PC-3 (cell line): ENCODE results near the gene DGLUCY. TPM values are rescaled to one million over a fixed set of nuclear protein-coding genes. Genes with fewer than 3 reads are reported as not detected.

Source experiments
- ATAC-seq: fragments of 200-7000 bp; cut with Tn5 transposase; 2 replicates; pipeline ENCODE4 v1.9.1; 2020; ENCODE audit warnings: mild to moderate bottlenecking, moderate library complexity
- BruUV-seq: library from RNA; stranded (reverse); fragments of 400-500 nt; replicated peaks from 2 replicates; lab custom pipeline; 2021; lab: Mats Ljungman, UMichigan
- CTCF ChIA-PET: fragments of 300-600 bp; sonication (Branson Sonifier 250); formaldehyde crosslinking; loops from one replicate; lab custom pipeline; 2022; ENCODE audit warnings: antibody characterized with exemption; lab: Charles Lee
- POLR2A ChIA-PET: fragments of 300-600 bp; sonication (Branson Sonifier 250); formaldehyde crosslinking; loops from one replicate; lab custom pipeline; 2022; ENCODE audit warnings: antibody characterized with exemption; ENCODE audit not compliant: unreplicated experiment; lab: Charles Lee
- DNase-seq: peaks from one replicate; pipeline ENCODE4 v3.0.0-alpha.2; 2015
- H2AFZ ChIP-seq: fragments of 300-600 bp; sonication (generic); 2 replicates; pipeline ENCODE4 v1.6.0; 2016; ENCODE audit warnings: antibody characterized with exemption, low read length
- H3F3A ChIP-seq: fragments of 300-600 bp; sonication (generic); one replicate; pipeline ENCODE4 v1.6.0; 2017; ENCODE audit warnings: antibody characterized with exemption, low read length, control low read depth, mild to moderate bottlenecking; ENCODE audit not compliant: unreplicated experiment
- H3K27ac ChIP-seq: fragments of 300-600 bp; sonication (generic); 2 replicates; pipeline ENCODE4 v1.5.1; 2016; ENCODE audit warnings: mild to moderate bottlenecking, low read length
- H3K27me3 ChIP-seq: fragments of 300-600 bp; sonication (generic); 2 replicates; pipeline ENCODE4 v1.6.1; 2016; ENCODE audit warnings: low read length, mixed read lengths
- H3K36me3 ChIP-seq: fragments of 300-600 bp; sonication (generic); 2 replicates; pipeline ENCODE4 v1.6.1; 2016; ENCODE audit warnings: low read depth, mixed run types, low read length, mixed read lengths
- H3K4me1 ChIP-seq: fragments of 300-600 bp; sonication (generic); 2 replicates; pipeline ENCODE4 v1.5.1; 2016; ENCODE audit warnings: low read length; ENCODE audit not compliant: insufficient read depth
- H3K4me2 ChIP-seq: fragments of 300-600 bp; sonication (generic); 2 replicates; pipeline ENCODE4 v1.6.0; 2016; ENCODE audit warnings: low read length
- H3K4me3 ChIP-seq: fragments of 300-600 bp; sonication (generic); 2 replicates; pipeline ENCODE4 v1.5.1; 2016; ENCODE audit warnings: mild to moderate bottlenecking, low read length, mixed read lengths
- H3K79me2 ChIP-seq: fragments of 300-600 bp; sonication (generic); 2 replicates; pipeline ENCODE4 v1.6.1; 2017; ENCODE audit warnings: low read length, mixed read lengths
- H3K9ac ChIP-seq: fragments of 300-600 bp; sonication (generic); 2 replicates; pipeline ENCODE4 v1.6.0; 2016; ENCODE audit warnings: mild to moderate bottlenecking, low read length
- H3K9me2 ChIP-seq: fragments of 300-600 bp; sonication (generic); replicated peaks from 2 replicates; pipeline ENCODE4 v1.6.1; 2016; ENCODE audit warnings: mixed run types, low read length, mixed read lengths
- H3K9me3 ChIP-seq: fragments of 300-600 bp; sonication (generic); 2 replicates; pipeline ENCODE4 v1.6.1; 2016; ENCODE audit warnings: low read length, mixed read lengths
- H4K20me1 ChIP-seq: fragments of 300-600 bp; sonication (generic); 2 replicates; pipeline ENCODE4 v1.6.1; 2016; ENCODE audit warnings: low read length, mixed read lengths
- CTCF ChIP-seq: fragments of 300-600 bp; sonication (generic); conservative IDR thresholded peaks from 2 replicates; pipeline ENCODE4 v1.5.1; 2017; ENCODE audit warnings: antibody characterized with exemption, low read depth, mild to moderate bottlenecking, low read length
- EZH2 ChIP-seq: fragments of 300-600 bp; sonication (generic); IDR thresholded peaks from one replicate; pipeline ENCODE4 v1.6.1; 2017; ENCODE audit warnings: antibody characterized with exemption, mild to moderate bottlenecking, low read length; ENCODE audit not compliant: unreplicated experiment
- EZH2phosphoT487 ChIP-seq: fragments of 300-600 bp; sonication (generic); IDR thresholded peaks from 2 replicates; pipeline ENCODE4 v1.6.1; 2018; ENCODE audit warnings: mild to moderate bottlenecking, antibody characterized with exemption, low read length, borderline replicate concordance
- intact Hi-C: fragments of 100-400 bp; cut with micrococcal nuclease; formaldehyde crosslinking; loops from 2 replicates; pipeline ENCODE4 v1.9.0; 2023
- total RNA-seq: library from RNA; depleted of rRNA; stranded (reverse); fragments of >200 nt; gene quantifications from 2 replicates; pipeline ENCODE4 v1.2.3, GENCODE V29; 2014

DGLUCY gene
- total RNA-seq, 1 experiment from 2014 or later: 0.84 TPM

- H4K20me1 ChIP-seq: no peaks in the 10 kb centered on the region
- no peak overlapping the region for H3K4me2 ChIP-seq
- H3K36me3 ChIP-seq: no peaks in the 10 kb centered on the region
- H3K79me2 ChIP-seq: no peaks in the 10 kb centered on the region
- no peaks in the 10 kb centered on the region for H3F3A ChIP-seq
- CTCF ChIA-PET: no interaction called here
- H3K4me1 ChIP-seq: no peaks in the 10 kb centered on the region; the same call in 1 of the 2 replicates
- no peak overlapping the region for H3K4me3 ChIP-seq
- no peak for ATAC-seq
- no peak for DNase-seq
- H3K27me3 ChIP-seq: no peaks in the 10 kb centered on the region
- intact Hi-C loops: loop anchor here (10.0 kb wide), 1 partner anchor 736 kb away; no protein-coding TSS in a partner anchor
- no peak overlapping the region for H3K27ac ChIP-seq
- POLR2A ChIA-PET: no interaction called here
- H3K9me3 ChIP-seq: no peaks in the 10 kb centered on the region
- no peak overlapping the region for H2AFZ ChIP-seq
- no peak overlapping the region for H3K9ac ChIP-seq
- no peak for TF ChIP-seq EZH2
- no peak for TF ChIP-seq CTCF
- TF ChIP-seq EZH2phosphoT487: no peak
- no TSS peak for BruUV-seq
- no peaks in the 10 kb centered on the region for H3K9me2 ChIP-seq
These were observed 77.0 kb downstream of the DGLUCY start for GRCh38 chr14:91190853-91191252.

- no peak overlapping the region for H3K9ac ChIP-seq
- H2AFZ ChIP-seq: no peak overlapping the region
- DNase-seq (no peak), ATAC-seq (no peak)
- intact Hi-C loops: loop anchor here (10.0 kb wide), 1 partner anchor 738 kb away; no protein-coding TSS in a partner anchor
- H3K79me2 ChIP-seq: no peaks in the 10 kb centered on the region
- H3K27me3 ChIP-seq: no peaks in the 10 kb centered on the region
- no peaks in the 10 kb centered on the region for H3K4me1 ChIP-seq
- POLR2A ChIA-PET: no interaction called here
- H3K36me3 ChIP-seq: no peaks in the 10 kb centered on the region
- H4K20me1 ChIP-seq: no peaks in the 10 kb centered on the region
- no peaks in the 10 kb centered on the region for H3F3A ChIP-seq
- no TSS peak for BruUV-seq
- TF ChIP-seq EZH2phosphoT487 (no peak), CTCF (no peak), EZH2 (no peak)
- no peak overlapping the region for H3K27ac ChIP-seq
- no peak overlapping the region for H3K4me3 ChIP-seq
- H3K9me3 ChIP-seq: no peaks in the 10 kb centered on the region
- CTCF ChIA-PET: no interaction called here
- no peak overlapping the region for H3K4me2 ChIP-seq
- no peaks in the 10 kb centered on the region for H3K9me2 ChIP-seq
These were observed 79.2 kb downstream of the DGLUCY start for GRCh38 chr14:91193069-91193468.

DNA sequence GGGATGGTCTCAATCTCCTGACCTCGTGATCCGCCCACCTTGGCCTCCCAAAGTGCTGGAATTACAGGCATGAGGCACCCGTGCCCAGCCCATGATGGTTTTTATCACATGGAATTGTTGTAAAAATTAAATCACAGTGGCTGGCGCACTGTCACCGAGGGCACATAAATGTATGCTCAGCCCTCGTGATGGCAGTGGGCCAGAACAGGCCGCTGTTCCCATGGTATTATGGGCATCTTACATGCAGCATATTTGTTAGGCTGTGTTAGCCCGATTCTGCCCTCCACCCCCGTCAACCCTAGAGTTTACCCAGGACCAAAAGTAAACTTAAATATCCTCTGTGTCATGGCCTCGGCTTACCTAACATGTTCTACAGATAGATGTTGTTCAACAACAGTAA is 82.0 kb downstream of the DGLUCY start:
- no TSS peak for BruUV-seq
- Histone ChIP-seq H3K27me3 (no peaks in the 10 kb centered on the region), H3K9me2 (no peaks in the 10 kb centered on the region), H3K9me3 (no peaks in the 10 kb centered on the region), H2AFZ (no peak overlapping the region), H4K20me1 (no peaks in the 10 kb centered on the region), H3K36me3 (no peaks in the 10 kb centered on the region), H3K4me2 (no peak overlapping the region), H3K4me1 (no peaks in the 10 kb centered on the region), H3K4me3 (no peak overlapping the region), H3K79me2 (no peaks in the 10 kb centered on the region), H3K9ac (no peak overlapping the region), H3K27ac (no peak overlapping the region), H3F3A (no peaks in the 10 kb centered on the region)
- intact Hi-C loops: loop anchor here (10.0 kb wide), 1 partner anchor 741 kb away; no protein-coding TSS in a partner anchor
- no peak for ATAC-seq
- no peak for TF ChIP-seq CTCF
- TF ChIP-seq EZH2phosphoT487: no peak
- TF ChIP-seq EZH2: no peak
- no peak for DNase-seq
- ChIA-PET POLR2A (no interaction called here), CTCF (no interaction called here)
